NCI-H345 treated with DMSO at 0.1 percent for 48 hours (cell line): ENCODE measurements around the gene RNF34.

Experiments
- DNase-seq: peaks from one replicate; lab custom pipeline; 2025; ENCODE audit not compliant: unreplicated experiment; lab: John Stamatoyannopoulos, UW

Gene RNF34

DNA sequence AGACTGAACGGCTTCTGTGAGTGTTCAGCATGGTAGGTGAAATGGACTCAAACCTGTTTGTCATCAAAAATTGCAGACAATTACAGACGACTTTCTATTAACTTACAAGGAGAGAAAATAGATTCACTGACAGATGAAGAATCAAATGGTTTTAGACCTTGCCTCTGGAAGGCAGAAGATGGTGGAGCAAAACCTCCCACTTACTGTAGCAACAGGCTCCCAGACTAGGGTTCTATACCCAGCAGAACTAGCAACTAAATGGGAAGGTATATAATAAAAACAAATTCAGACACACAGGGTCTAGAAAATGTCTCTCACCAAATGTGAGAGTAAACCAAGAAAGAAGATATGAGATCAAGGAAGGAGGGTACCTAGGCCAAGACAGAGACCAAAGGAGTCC, 36.8 kb downstream of the RNF34 start:
- no peak for DNase-seq

GRCh38 chr12:121438905-121439304, 39.0 kb downstream of the RNF34 start:
- no peak for DNase-seq

- no peak for DNase-seq
Observed at GRCh38 chr12:121439715-121440114, 39.8 kb downstream of the RNF34 start.

- no peak for DNase-seq
Observed at GRCh38 chr12:121440768-121441167, 40.9 kb downstream of the RNF34 start.

DNA sequence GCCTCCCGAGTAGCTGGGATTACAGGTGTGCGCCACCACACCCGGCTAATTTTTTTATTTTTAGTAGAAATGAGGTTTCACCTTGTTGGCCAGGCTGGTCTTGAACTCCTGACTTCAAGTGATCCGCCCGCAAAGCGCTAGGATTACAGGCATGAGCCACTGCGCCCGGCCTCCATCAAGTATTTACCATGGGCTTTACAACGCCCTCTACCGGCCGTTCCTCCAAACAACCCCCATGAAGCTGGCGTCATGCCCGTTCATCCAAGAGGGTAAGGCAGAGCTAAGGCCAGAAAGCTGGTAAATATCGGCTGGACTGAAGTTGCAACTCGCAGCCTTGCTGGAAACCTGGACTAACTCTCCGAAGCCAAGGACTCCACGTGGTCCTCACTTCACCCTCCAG, 41.6 kb downstream of the RNF34 start:
- DNase-seq = no peak

DNA sequence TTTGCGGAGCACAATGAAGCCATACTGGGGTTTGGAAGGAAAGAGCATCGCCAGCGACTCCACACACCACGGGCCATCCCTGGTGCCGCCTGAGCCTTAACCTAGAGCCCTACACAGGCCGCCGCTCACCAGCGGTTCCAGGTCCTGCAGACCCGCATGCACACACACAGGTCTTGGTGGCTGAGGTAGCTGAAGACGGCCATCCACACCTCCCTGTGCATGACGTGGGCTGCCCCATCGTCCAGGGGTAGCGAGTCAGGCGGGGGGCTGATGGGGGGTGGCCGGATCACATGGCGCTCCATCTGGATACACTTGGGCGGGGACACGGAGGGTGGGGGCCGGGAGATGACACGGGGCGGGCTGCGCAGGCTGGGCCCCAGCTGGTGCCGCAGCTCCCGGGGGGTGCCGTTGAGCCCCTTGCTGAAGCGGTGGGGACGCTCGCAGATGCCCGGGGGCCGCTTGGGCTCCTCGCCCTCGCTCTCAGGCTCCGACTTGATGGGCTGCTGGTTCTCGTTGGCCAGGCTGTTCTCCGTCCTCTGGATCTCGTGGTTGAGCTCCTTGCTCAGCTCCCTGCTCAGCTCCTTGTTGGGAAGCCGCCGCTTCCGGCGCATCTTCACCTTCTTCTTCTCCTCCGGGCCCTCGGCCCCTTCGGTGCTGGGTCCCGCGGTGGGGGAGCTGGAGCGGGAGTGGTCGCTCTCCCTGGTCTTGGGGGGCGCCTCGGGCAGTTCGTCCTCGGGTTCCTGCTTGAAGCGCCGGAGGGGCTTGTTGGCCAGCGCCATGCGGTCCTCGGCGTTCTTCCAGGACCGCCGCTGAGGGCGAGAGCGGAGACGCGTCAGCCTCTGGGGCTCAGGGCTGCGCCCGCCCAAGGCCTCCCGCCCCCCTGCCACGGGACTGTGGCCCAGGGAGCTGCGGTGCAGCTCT, 42.4 kb downstream of the RNF34 start:
- DNase-seq = no peak

DNA sequence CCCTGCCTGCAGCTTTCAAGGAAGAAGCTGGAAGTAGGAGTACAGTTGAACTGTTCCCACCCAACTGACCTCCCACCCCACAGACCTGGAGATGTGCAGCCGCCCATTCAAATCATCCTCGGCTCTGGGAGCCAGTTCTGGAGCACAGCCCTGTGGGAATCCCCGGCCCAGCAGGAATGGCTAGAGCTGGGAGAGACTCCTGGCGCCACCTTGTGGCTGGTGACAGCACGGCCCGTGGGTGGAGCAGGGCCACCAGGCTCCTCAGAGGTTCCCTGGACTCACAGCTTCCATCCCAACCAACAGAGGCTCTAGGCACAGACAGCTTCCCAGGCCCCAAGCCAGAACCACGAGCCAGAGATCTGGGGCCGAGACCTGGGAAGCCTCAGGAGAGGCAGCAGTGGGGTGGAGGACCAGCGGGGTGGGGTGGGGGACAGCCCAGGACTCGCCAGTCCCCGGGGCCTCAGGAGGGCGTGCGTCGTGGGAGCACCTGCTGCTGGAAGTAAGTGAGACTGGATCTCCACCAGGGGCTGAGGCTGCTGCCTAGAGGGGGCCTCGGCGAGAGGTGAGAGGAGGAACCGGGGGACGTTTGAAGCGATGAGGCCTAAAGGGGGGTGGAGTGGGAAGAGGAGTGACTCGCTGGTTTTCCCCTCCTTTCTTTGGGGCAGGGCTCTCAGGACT, 43.4 kb downstream of the RNF34 start:
- DNase-seq = peak; percentile 28

DNA sequence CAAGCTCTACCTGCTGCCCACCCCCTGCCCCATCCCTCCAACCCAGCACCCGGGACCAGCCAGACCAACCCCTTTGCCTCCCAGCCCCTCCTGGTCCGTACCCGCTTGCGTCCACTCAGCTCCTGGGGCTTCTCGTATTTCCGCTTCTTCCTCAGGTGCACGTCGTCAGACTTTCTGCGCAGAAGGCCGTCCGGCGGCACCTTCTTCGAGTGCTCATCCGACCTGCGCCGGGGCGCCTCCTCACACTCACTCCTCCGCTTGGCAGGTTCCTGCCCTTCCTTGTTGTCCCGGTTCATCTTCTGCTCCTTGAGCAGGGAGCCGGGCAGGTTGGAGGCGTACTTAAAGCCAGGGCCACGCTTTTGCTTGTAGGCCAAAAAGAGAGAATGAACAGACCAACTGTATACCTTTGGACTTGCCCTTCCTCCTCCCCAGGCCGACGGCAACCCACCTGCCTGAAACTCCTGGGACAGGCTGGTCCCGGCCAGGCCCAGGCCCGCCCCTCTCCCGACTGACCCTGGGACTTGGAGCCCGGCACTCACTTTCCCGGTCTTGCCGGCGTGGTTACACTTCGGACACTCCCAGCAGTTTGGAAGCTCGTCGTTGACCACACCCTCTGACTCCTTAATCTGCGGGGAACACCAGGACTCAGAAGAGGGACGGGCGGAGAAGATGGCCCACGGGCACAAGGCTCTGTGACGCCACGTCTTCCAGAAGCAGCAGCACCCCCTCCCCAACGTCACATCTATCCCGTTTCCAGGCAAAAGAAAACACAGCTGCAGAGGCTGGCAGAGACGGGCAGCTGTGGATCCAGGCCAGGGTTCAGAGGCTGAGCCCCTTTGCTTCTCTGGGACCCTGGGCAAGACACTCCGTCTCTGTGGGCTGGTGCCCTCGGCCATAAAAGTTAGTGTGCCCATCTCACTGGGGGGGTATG, 44.3 kb downstream of the RNF34 start:
- DNase-seq = no peak

GRCh38 chr12:121444842-121445202, 44.9 kb downstream of the RNF34 start:
- no peak for DNase-seq

DNA sequence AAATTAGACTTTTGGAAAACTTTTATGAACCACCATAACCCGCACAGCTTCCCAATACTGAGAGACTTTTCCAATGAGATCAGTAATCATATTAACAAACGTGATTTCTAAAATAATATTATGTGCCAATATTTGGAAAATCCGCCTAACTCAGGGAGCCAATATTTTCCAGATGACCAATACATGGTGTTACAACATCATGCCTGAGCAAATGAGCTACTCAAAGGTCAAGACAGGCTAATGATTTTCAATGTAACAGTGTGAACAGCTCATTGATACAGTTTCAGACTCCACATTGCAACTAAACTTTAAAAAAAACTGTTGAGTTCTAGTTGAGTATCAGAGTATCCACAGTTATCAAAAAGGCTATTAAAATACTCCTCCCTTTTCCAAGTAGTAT, 46.8 kb downstream of the RNF34 start:
- no peak for DNase-seq

GRCh38 chr12:121448771-121449315, 48.9 kb downstream of the RNF34 start:
- DNase-seq = no peak

DNA sequence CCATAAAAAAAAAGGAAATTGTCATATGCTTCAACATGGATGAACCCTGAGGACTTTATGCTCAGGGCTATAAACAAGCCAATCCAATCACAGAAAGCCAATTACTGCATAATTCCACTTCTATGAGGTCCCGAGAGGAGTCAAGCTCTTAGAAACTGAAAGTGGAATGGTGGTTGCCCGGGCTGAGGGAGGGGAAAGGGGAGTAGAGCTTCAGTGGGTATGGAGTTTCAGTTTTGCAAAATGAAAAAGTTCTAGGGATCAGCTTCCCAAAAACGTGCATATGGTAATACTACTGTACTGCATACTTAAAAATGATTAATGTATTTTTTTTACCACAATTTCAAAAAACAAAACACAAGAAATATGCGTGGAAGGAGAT, 52.0 kb downstream of the RNF34 start:
- no peak for DNase-seq

DNA sequence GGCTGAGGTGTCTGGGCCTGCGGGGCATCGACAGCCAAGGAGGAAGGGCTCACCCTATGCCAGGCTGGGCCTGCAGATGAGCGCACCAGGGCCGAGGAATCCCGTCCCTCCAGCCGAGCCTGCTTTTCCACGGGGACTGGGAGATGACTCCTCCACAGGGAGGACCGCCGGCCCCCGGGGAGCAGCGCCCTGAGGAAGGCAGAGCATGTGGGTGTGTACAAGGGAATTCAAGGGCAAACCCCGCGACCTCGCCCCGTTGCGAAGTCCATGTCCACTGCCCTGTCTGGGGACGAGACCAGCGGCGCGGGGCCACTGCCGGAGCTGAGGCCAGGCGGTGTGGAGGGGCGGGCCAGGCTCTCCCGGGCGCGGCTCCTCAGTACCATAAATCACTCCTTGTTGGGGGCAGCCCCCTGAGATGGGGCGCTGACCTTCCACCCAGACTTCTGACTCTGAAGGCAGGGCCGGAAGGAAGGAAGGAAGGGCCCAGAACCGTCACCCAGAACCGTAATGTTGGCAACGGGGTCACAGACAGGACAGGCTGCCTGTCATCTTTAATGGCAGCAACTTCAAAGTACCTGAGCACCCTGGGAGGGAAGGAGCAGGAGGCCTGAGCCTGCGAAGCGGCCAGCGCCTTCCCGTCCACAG, 52.5 kb downstream of the RNF34 start:
- no peak for DNase-seq

DNA sequence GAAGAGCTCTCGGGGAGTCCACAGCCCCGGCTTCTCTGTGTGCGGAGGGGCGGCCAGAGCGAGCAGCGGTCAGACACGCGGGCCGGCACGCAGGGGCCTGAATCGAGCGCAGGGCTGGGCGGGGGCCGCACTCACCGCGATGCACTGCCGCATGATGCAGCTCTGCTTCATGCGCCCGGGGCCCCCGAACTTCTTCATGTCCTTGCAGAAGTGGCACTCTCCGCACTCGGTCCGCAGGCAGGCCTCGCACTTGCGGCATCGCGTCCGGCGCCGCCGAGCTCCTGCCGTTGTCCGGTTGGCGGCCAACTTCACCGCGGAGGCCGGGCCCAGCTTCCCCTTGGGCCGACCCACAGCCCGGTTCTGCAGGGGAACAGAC, 53.1 kb downstream of the RNF34 start:
- no peak for DNase-seq

DNA sequence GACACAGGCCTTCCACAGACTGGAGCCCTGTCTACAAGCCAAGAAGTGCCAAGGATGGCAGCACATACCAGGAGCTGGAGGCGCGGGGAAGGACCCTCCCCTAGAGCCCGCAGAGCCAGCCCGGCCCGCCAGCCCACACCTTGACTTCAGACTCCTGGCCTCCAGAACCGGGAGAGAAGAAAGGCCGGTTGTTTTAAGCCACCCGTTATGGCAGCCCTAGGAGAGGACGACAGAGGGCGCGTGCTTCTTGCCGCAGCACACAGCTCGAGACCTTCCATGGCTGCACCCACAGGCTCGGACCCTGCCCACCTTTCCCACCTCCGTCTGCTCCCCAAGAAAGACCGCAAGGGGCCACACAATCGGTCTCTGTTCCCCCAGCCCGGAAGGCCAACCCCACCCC, 53.7 kb downstream of the RNF34 start:
- DNase-seq = no peak

DNA sequence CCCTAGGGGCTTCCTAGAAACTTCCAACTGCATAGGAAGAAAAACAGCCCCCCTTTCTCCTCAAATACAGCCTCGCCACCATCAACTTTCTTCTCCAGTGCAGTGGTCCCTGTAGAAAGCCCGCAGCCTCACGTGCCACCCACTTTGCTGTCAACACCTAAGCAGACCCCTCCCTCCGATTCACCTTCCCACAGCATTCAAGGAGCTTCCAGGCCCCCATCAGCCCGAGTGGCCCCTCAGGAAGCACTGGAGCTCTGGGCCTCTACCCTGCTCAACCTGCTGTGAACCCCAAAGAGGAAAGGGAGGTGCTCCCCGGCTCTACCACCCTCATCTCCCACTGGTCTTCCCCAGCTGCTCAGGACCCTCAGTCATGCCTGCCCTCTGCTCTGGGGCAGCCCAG, 55.0 kb downstream of the RNF34 start:
- DNase-seq = no peak

GRCh38 chr12:121455766-121456420, 56.0 kb downstream of the RNF34 start:
- DNase-seq = no peak

DNA sequence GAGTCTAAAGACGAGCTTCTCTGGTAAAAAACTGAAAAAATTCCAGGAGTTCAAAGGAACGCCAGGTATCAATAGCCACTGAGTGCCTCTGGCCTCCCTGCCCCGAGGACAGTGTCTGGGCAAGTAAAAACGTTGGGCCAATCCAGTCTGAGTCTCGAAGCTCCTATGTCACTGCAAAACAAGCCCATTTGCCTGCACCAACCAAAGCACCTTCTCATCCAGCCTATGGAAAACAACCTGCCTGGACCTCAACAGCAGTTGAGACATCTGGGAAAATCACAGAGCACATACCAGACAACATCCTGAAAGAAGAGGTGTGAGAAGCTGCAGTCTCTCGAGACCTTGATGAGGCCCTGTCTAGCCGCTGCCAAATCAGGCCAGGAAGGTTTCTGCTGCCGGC, 56.6 kb downstream of the RNF34 start:
- DNase-seq = no peak

DNA sequence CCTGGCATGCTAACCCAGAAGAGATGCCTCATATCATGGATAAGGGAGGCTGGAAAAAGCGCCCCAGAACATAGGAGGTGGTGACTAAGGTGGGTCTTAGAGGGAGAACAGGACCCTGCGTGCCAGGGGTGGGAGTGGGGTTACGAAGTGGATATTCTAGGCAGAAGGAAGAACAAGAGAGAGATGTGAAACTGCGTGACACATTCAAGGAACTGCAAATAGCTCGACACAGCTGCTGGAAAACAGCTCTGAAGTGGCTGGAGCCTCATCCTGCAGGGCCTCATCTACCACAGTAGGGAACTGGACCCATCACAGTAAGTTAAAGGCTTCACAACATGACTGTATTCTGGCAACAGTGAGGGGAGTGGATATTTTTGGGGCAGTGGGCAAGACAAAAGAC, 61.1 kb downstream of the RNF34 start:
- no peak for DNase-seq

DNA sequence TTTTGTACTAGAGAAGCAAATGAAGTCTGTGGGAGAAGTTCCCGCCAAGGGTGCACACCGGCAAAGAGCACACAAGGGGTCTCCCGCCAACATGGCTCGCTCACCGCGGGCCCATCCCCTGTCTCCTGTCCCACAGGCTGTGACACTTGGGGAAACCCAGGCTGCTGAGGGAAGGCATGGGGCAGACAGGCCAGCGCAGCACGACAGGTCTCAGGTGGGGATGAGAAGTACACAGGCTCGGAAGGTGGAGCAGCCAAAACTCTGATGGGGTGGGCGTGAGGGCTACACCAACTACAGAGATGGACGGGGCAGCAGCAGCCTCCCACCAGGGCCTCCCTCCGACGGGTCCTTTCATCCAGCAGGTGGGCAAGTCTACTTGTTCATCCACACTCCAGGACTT, 64.4 kb downstream of the RNF34 start:
- DNase-seq = no peak
